BJ (cell line): Measurements from ENCODE around the gene SCARB1. TPM values are rescaled to one million over a fixed set of nuclear protein-coding genes. Genes with fewer than 3 reads are reported as not detected.

Source experiments
- CTCF ChIA-PET: fragments of 350-600 bp; formaldehyde crosslinking; extraction: SDS; loops from one replicate; lab custom pipeline; 2021; ENCODE audit warnings: antibody characterized with exemption, inconsistent platforms; lab: Yijun Ruan, JAX
- POLR2A ChIA-PET: fragments of 300-600 bp; sonication (Branson Sonifier 250); formaldehyde crosslinking; extraction: SDS; loops from one replicate; lab custom pipeline; 2021; ENCODE audit warnings: antibody characterized with exemption; lab: Charles Lee
- DNase-seq: peaks from one replicate; pipeline ENCODE4 v3.0.0-alpha.2; 2011; ENCODE audit warnings: low read depth
- H3K27me3 ChIP-seq: 2 replicates; pipeline ENCODE4 v1.6.0; 2011; ENCODE audit warnings: low read length; ENCODE audit not compliant: control insufficient read depth, insufficient read depth
- H3K36me3 ChIP-seq: 2 replicates; pipeline ENCODE4 v1.5.1; 2011; ENCODE audit warnings: low read length; ENCODE audit not compliant: control insufficient read depth, insufficient read depth
- H3K4me3 ChIP-seq: 2 replicates; pipeline ENCODE4 v1.5.1; 2011; ENCODE audit warnings: low read depth, mild to moderate bottlenecking, control low read depth, low read length
- CTCF ChIP-seq: IDR thresholded peaks from 2 replicates; pipeline ENCODE4 v1.5.1; 2011; ENCODE audit warnings: low read depth, mild to moderate bottlenecking, control low read depth, inconsistent platforms, low read length, moderate library complexity; ENCODE audit not compliant: insufficient read depth
- polyA plus RNA-seq: library from polyadenylated mRNA; depleted of rRNA; stranded (reverse); fragments of >200 nt; gene quantifications from 2 replicates; pipeline ENCODE4 v1.2.3, GENCODE V29; 2011

SCARB1 gene
- polyA plus RNA-seq, 1 experiment = 38.4 TPM

GRCh38 chr12:124874988-124875802 is 11.5 kb upstream of the SCARB1 start:
- no peak for DNase-seq
- POLR2A ChIA-PET = no interaction called here

GRCh38 chr12:124874188-124874587 is 10.5 kb upstream of the SCARB1 start:
- no peak for DNase-seq
- Histone ChIP-seq H3K27me3 (no peaks in the 10 kb centered on the region), H3K4me3 (no peak overlapping the region), H3K36me3 (no peaks in the 10 kb centered on the region)
- POLR2A ChIA-PET = no interaction called here
- CTCF ChIA-PET = no interaction called here
- TF ChIP-seq CTCF = no peak

More at GRCh38 chr12:124874988-124875802, 11.5 kb upstream of the SCARB1 start:
- CTCF ChIA-PET = no interaction called here
- Histone ChIP-seq H3K36me3 (no peaks in the 10 kb centered on the region), H3K4me3 (no peak overlapping the region), H3K27me3 (no peaks in the 10 kb centered on the region)
- TF ChIP-seq CTCF = no peak

GRCh38 chr12:124872068-124872719 is 8.5 kb upstream of the SCARB1 start:
- Histone ChIP-seq H3K36me3 (no peaks in the 10 kb centered on the region), H3K27me3 (no peaks in the 10 kb centered on the region), H3K4me3 (no peak overlapping the region)
- CTCF ChIA-PET = interaction anchor here (1.0 to 1.1 kb wide), 3 partner anchors 33 to 91 kb away, joined by 3 to 5 read pairs (median 4); no protein-coding TSS in a partner anchor
- POLR2A ChIA-PET = interaction anchor here (0.5 kb wide), 1 partner anchor 10 kb away, joined by 4 read pairs; no protein-coding TSS in a partner anchor
- TF ChIP-seq CTCF = no peak
- no peak for DNase-seq

- H3K36me3 ChIP-seq = no peaks in the 10 kb centered on the region
- CTCF ChIA-PET = interaction anchor here (1.0 kb wide), 1 partner anchor 35 kb away, joined by 5 read pairs; no protein-coding TSS in a partner anchor
- TF ChIP-seq CTCF = no peak
- DNase-seq = no peak
- POLR2A ChIA-PET = no interaction called here
- no peak overlapping the region for H3K4me3 ChIP-seq
- no peaks in the 10 kb centered on the region for H3K27me3 ChIP-seq
Measured at GRCh38 chr12:124871297-124871696, 7.6 kb upstream of the SCARB1 start.

GRCh38 chr12:124870515-124870914 is 6.9 kb upstream of the SCARB1 start:
- DNase-seq = no peak
- H3K36me3 ChIP-seq = no peaks in the 10 kb centered on the region
- no peaks in the 10 kb centered on the region for H3K27me3 ChIP-seq
- ChIA-PET POLR2A (no interaction called here), CTCF (no interaction called here)
- TF ChIP-seq CTCF = no peak
- no peak overlapping the region for H3K4me3 ChIP-seq
